ENCODE data around the gene MDP1.

DNA sequence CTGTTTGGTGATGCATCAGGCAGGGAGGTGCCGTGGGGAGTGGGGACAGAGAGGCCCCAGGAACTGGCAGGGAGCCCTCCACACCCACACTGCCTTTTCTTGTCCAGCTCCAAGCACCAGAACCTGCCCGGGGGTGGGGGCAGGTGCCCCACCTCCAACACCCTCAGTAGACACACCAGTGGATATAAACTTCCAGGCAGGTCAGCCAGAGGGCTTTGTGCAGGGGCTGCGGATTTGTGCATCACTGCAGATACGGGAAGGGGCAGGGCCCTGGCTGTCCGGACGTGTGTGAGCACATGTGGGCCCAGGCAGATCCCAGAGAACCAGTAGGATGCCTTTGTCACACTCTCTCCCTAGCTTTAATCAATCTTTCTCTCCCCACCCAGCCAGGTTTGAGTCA is 48.4 kb upstream of the MDP1 start:
- no peak for TF ChIP-seq POLR2A (IDR thresholded peaks at IDR 0.05; ENCODE audit: low read depth, low read length)
- no peak for TF ChIP-seq TAF1 (IDR thresholded peaks at IDR 0.05; ENCODE audit: low read depth, low read length)
